Midbrain (tissue), 1 donor: ENCODE data around the gene ARHGAP28.
"Not testable (repeated sequence)": the region's sequence is repeated elsewhere in the genome, so short reads cannot be mapped to it uniquely, and the experiment has no call there.

Experiments
- DNase-seq: peaks from one replicate; lab custom pipeline; 2025; lab: John Stamatoyannopoulos, UW

ARHGAP28 gene

GRCh38 chr18:6776188-6776587 lies 46.7 kb downstream of the ARHGAP28 start:
- DNase-seq = no peak

- no peak for DNase-seq
Observed at GRCh38 chr18:6777509-6777908, 48.0 kb downstream of the ARHGAP28 start.

GRCh38 chr18:6778459-6779247 lies 49.1 kb downstream of the ARHGAP28 start:
- no peak for DNase-seq

GRCh38 chr18:6781142-6781714 lies 51.7 kb downstream of the ARHGAP28 start:
- no peak for DNase-seq

- DNase-seq = no peak
Observed at GRCh38 chr18:6781796-6782195, 52.3 kb downstream of the ARHGAP28 start.

- no peak for DNase-seq
Observed at GRCh38 chr18:6782861-6783260, 53.3 kb downstream of the ARHGAP28 start.

- DNase-seq = no peak
Observed at GRCh38 chr18:6784046-6784445, 54.5 kb downstream of the ARHGAP28 start.

- DNase-seq = no peak
Observed at GRCh38 chr18:6785001-6785400, 55.5 kb downstream of the ARHGAP28 start.

GRCh38 chr18:6785411-6785810 lies 55.9 kb downstream of the ARHGAP28 start:
- DNase-seq = no peak

GRCh38 chr18:6792391-6792790 lies 62.9 kb downstream of the ARHGAP28 start:
- no peak for DNase-seq

GRCh38 chr18:6793455-6793854 lies 63.9 kb downstream of the ARHGAP28 start:
- no peak for DNase-seq

- no peak for DNase-seq
Observed at GRCh38 chr18:6793986-6794385, 64.5 kb downstream of the ARHGAP28 start.

- DNase-seq = no peak
Observed at GRCh38 chr18:6795307-6795706, 65.8 kb downstream of the ARHGAP28 start.

GRCh38 chr18:6796511-6796910 lies 67.0 kb downstream of the ARHGAP28 start:
- DNase-seq = no peak

GRCh38 chr18:6797171-6797570 lies 67.7 kb downstream of the ARHGAP28 start:
- no peak for DNase-seq

- DNase-seq = no peak
Observed at GRCh38 chr18:6798896-6799295, 69.4 kb downstream of the ARHGAP28 start.

GRCh38 chr18:6800309-6800708 lies 70.8 kb downstream of the ARHGAP28 start:
- not testable (repeated sequence) for DNase-seq

GRCh38 chr18:6807515-6808257 lies 78.2 kb downstream of the ARHGAP28 start:
- DNase-seq = no peak

GRCh38 chr18:6810191-6810590 lies 80.7 kb downstream of the ARHGAP28 start:
- no peak for DNase-seq

- no peak for DNase-seq
Observed at GRCh38 chr18:6811816-6812215, 82.3 kb downstream of the ARHGAP28 start.

GRCh38 chr18:6814882-6815425 lies 85.4 kb downstream of the ARHGAP28 start:
- DNase-seq = no peak

- no peak for DNase-seq
Observed at GRCh38 chr18:6816154-6816553, 86.6 kb downstream of the ARHGAP28 start.

- no peak for DNase-seq
Observed at GRCh38 chr18:6819332-6819731, 89.8 kb downstream of the ARHGAP28 start.
